Hematopoietic multipotent progenitor cell treated with erythropoietin and hydrocortisone succinate and interleukin-3 and kit ligand, for 4 days (in vitro differentiated cells): ENCODE data around the gene VSIR.

Experiments
- DNase-seq: peaks from one replicate; pipeline ENCODE4 v3.0.0-alpha.2; 2015

VSIR gene

GRCh38 chr10:71782221-71782916 is 9.0 kb upstream of the VSIR start:
- DNase-seq, result no peak

- DNase-seq, result peak; percentile 50
These were observed 7.4 kb upstream of the VSIR start for GRCh38 chr10:71780719-71781118.

- no peak for DNase-seq
These were observed 6.8 kb upstream of the VSIR start for GRCh38 chr10:71780156-71780555.

- DNase-seq, result peak; percentile 66
These were observed 6.3 kb upstream of the VSIR start for GRCh38 chr10:71779641-71780040.

- DNase-seq, result no peak
These were observed 4.9 kb upstream of the VSIR start for GRCh38 chr10:71778071-71778825.

- no peak for DNase-seq
These were observed 4.1 kb upstream of the VSIR start for GRCh38 chr10:71777213-71777985.

- peak; percentile 80 for DNase-seq
These were observed 3.2 kb upstream of the VSIR start for GRCh38 chr10:71776481-71776925.

- peak; percentile 89 for DNase-seq
These were observed 1.8 kb upstream of the VSIR start for GRCh38 chr10:71774916-71775702.

GRCh38 chr10:71772832-71773220 is 494 bp downstream of the VSIR start:
- no peak for DNase-seq

- peak; percentile 79 for DNase-seq
These were observed 1.3 kb downstream of the VSIR start for GRCh38 chr10:71771821-71772617.

- DNase-seq, result no peak
These were observed 2.1 kb downstream of the VSIR start for GRCh38 chr10:71771204-71771603.

- no peak for DNase-seq
These were observed 2.5 kb downstream of the VSIR start for GRCh38 chr10:71770789-71771188.

- no peak for DNase-seq
These were observed 3.1 kb downstream of the VSIR start for GRCh38 chr10:71770255-71770654.

GRCh38 chr10:71769279-71769823 is 4.0 kb downstream of the VSIR start:
- DNase-seq, result peak; percentile 43

- DNase-seq, result no peak
These were observed 5.8 kb downstream of the VSIR start for GRCh38 chr10:71767420-71768035.

- peak; percentile 87 for DNase-seq
These were observed 6.5 kb downstream of the VSIR start for GRCh38 chr10:71766717-71767419.

- no peak for DNase-seq
These were observed 7.2 kb downstream of the VSIR start for GRCh38 chr10:71765906-71766716.

- no peak for DNase-seq
These were observed 8.0 kb downstream of the VSIR start for GRCh38 chr10:71765176-71765904.
